T-helper 1 cell treated with Interleukin-12 subunit alpha and Interleukin-12 subunit beta and Interleukin-4 antibody, amounts not matched to agents 30 μg/mL and 1 μg/mL, for 36 hours (primary cell): ENCODE measurements around the gene GRM7.

Source experiments
- H3K27ac Mint-ChIP-seq: one replicate; pipeline ENCODE4 v1.8.0; 2021; ENCODE audit warnings: mild to moderate bottlenecking, mixed read lengths
- H3K27me3 Mint-ChIP-seq: one replicate; pipeline ENCODE4 v1.8.0; 2021; ENCODE audit warnings: low read depth, mixed read lengths
- H3K36me3 Mint-ChIP-seq: one replicate; pipeline ENCODE4 v1.8.0; 2021; ENCODE audit warnings: low read depth, mixed read lengths
- H3K4me1 Mint-ChIP-seq: one replicate; pipeline ENCODE4 v1.8.0; 2021; ENCODE audit warnings: low read depth, mixed read lengths
- H3K4me3 Mint-ChIP-seq: one replicate; pipeline ENCODE4 v1.8.0; 2021; ENCODE audit warnings: mild to moderate bottlenecking, moderate library complexity, mixed read lengths
- H3K9me3 Mint-ChIP-seq: one replicate; pipeline ENCODE4 v1.8.0; 2021; ENCODE audit warnings: mixed read lengths

GRM7 gene

GRCh38 chr3:6860954-6861624 lies at the start of gene GRM7:
GRM7 (plus strand) TSS chr3:6861115.
- Mint-ChIP-seq H3K4me3 (no peak within 1 kb of the TSS), H3K36me3 (no peaks in the 10 kb centered on the region), H3K4me1 (no peaks in the 10 kb centered on the region), H3K27me3 (peaks cover 24% of the 10 kb centered on the region), H3K9me3 (no peaks in the 10 kb centered on the region), H3K27ac (no peak within 1 kb of the TSS)

GRCh38 chr3:6821411-6821810 lies 39.5 kb upstream of the GRM7 start:
- H3K27ac Mint-ChIP-seq: no peak overlapping the region

GRCh38 chr3:6825524-6825923 lies 35.4 kb upstream of the GRM7 start:
- Mint-ChIP-seq H3K4me1 (no peaks in the 10 kb centered on the region), H3K27ac (no peak overlapping the region), H3K36me3 (no peaks in the 10 kb centered on the region), H3K27me3 (no peaks in the 10 kb centered on the region), H3K4me3 (no peak overlapping the region), H3K9me3 (no peaks in the 10 kb centered on the region)

More at GRCh38 chr3:6821411-6821810, 39.5 kb upstream of the GRM7 start:
- Mint-ChIP-seq H3K36me3 (no peaks in the 10 kb centered on the region), H3K4me3 (no peak overlapping the region), H3K27me3 (no peaks in the 10 kb centered on the region), H3K4me1 (no peaks in the 10 kb centered on the region), H3K9me3 (no peaks in the 10 kb centered on the region)

- Mint-ChIP-seq H3K27ac (no peak overlapping the region), H3K27me3 (no peaks in the 10 kb centered on the region), H3K4me1 (no peaks in the 10 kb centered on the region), H3K9me3 (peaks cover 6% of the 10 kb centered on the region), H3K4me3 (no peak overlapping the region), H3K36me3 (no peaks in the 10 kb centered on the region)
Measured at GRCh38 chr3:6827453-6827852, 33.5 kb upstream of the GRM7 start.

GRCh38 chr3:6844723-6845122 lies 16.2 kb upstream of the GRM7 start:
- Mint-ChIP-seq H3K9me3 (peaks cover 9% of the 10 kb centered on the region), H3K4me3 (no peak overlapping the region), H3K36me3 (no peaks in the 10 kb centered on the region), H3K4me1 (no peaks in the 10 kb centered on the region), H3K27ac (no peak overlapping the region), H3K27me3 (no peaks in the 10 kb centered on the region)

- Mint-ChIP-seq H3K4me1 (no peaks in the 10 kb centered on the region), H3K4me3 (no peak overlapping the region), H3K36me3 (no peaks in the 10 kb centered on the region), H3K27ac (no peak overlapping the region), H3K9me3 (no peaks in the 10 kb centered on the region), H3K27me3 (no peaks in the 10 kb centered on the region)
Measured at GRCh38 chr3:6854184-6854583, 6.7 kb upstream of the GRM7 start.

- no peak overlapping the region for H3K4me3 Mint-ChIP-seq
- H3K9me3 Mint-ChIP-seq: no peaks in the 10 kb centered on the region
- H3K4me1 Mint-ChIP-seq: no peaks in the 10 kb centered on the region
- no peaks in the 10 kb centered on the region for H3K36me3 Mint-ChIP-seq
- H3K27me3 Mint-ChIP-seq: peaks cover 14% of the 10 kb centered on the region
- no peak overlapping the region for H3K27ac Mint-ChIP-seq
Measured at GRCh38 chr3:6857510-6857909, 3.4 kb upstream of the GRM7 start.

GRCh38 chr3:6860149-6860953 lies 564 bp upstream of the GRM7 start:
- Mint-ChIP-seq H3K4me1 (no peaks in the 10 kb centered on the region), H3K4me3 (no peak overlapping the region)

GRCh38 chr3:6861625-6862000 lies 698 bp downstream of the GRM7 start:
- Mint-ChIP-seq H3K4me3 (no peak overlapping the region), H3K9me3 (no peaks in the 10 kb centered on the region), H3K4me1 (no peaks in the 10 kb centered on the region), H3K27ac (no peak overlapping the region), H3K36me3 (no peaks in the 10 kb centered on the region), H3K27me3 (peaks cover 24% of the 10 kb centered on the region)

More at GRCh38 chr3:6860149-6860953, 564 bp upstream of the GRM7 start:
- H3K27ac Mint-ChIP-seq: no peak overlapping the region
- H3K9me3 Mint-ChIP-seq: no peaks in the 10 kb centered on the region
- no peaks in the 10 kb centered on the region for H3K36me3 Mint-ChIP-seq
- peaks cover 24% of the 10 kb centered on the region for H3K27me3 Mint-ChIP-seq

GRCh38 chr3:6862041-6862879 lies 1.3 kb downstream of the GRM7 start:
- Mint-ChIP-seq H3K36me3 (no peaks in the 10 kb centered on the region), H3K27me3 (peaks cover 24% of the 10 kb centered on the region), H3K27ac (no peak overlapping the region), H3K4me1 (no peaks in the 10 kb centered on the region), H3K4me3 (no peak overlapping the region), H3K9me3 (no peaks in the 10 kb centered on the region)

GRCh38 chr3:6862880-6863195 lies 1.9 kb downstream of the GRM7 start:
- H3K36me3 Mint-ChIP-seq: no peaks in the 10 kb centered on the region
- H3K4me3 Mint-ChIP-seq: no peak overlapping the region

GRCh38 chr3:6867269-6867668 lies 6.4 kb downstream of the GRM7 start:
- no peak overlapping the region for H3K27ac Mint-ChIP-seq
- H3K9me3 Mint-ChIP-seq: no peaks in the 10 kb centered on the region
- H3K4me3 Mint-ChIP-seq: no peak overlapping the region
- peaks cover 11% of the 10 kb centered on the region for H3K27me3 Mint-ChIP-seq
- H3K36me3 Mint-ChIP-seq: no peaks in the 10 kb centered on the region
- H3K4me1 Mint-ChIP-seq: no peaks in the 10 kb centered on the region

More at GRCh38 chr3:6862880-6863195, 1.9 kb downstream of the GRM7 start:
- no peaks in the 10 kb centered on the region for H3K4me1 Mint-ChIP-seq
- H3K27me3 Mint-ChIP-seq: peaks cover 24% of the 10 kb centered on the region
- no peaks in the 10 kb centered on the region for H3K9me3 Mint-ChIP-seq
- no peak overlapping the region for H3K27ac Mint-ChIP-seq

- Mint-ChIP-seq H3K27ac (no peak overlapping the region), H3K4me1 (no peaks in the 10 kb centered on the region), H3K36me3 (no peaks in the 10 kb centered on the region), H3K9me3 (no peaks in the 10 kb centered on the region), H3K27me3 (no peaks in the 10 kb centered on the region), H3K4me3 (no peak overlapping the region)
Measured at GRCh38 chr3:6878731-6879130, 17.8 kb downstream of the GRM7 start.

GRCh38 chr3:6912240-6912639 lies 51.3 kb downstream of the GRM7 start:
- Mint-ChIP-seq H3K9me3 (peaks cover 7% of the 10 kb centered on the region), H3K27ac (no peak overlapping the region), H3K4me3 (no peak overlapping the region), H3K36me3 (no peaks in the 10 kb centered on the region), H3K4me1 (no peaks in the 10 kb centered on the region), H3K27me3 (no peaks in the 10 kb centered on the region)

- H3K4me1 Mint-ChIP-seq: no peaks in the 10 kb centered on the region
- no peak overlapping the region for H3K4me3 Mint-ChIP-seq
- no peaks in the 10 kb centered on the region for H3K27me3 Mint-ChIP-seq
- no peaks in the 10 kb centered on the region for H3K36me3 Mint-ChIP-seq
- peaks cover 8% of the 10 kb centered on the region for H3K9me3 Mint-ChIP-seq
- no peak overlapping the region for H3K27ac Mint-ChIP-seq
Measured at GRCh38 chr3:6915898-6916297, 55.0 kb downstream of the GRM7 start.
